ENCODE data around the gene HOXB7. TPM values are rescaled to one million over a fixed set of nuclear protein-coding genes. Genes with fewer than 3 reads are reported as not detected.
A peak's percentile ranks its signal among the peaks of the same experiment; 100 is the strongest.

HOXB7 gene
- total RNA-seq, 4 donors from 2014 or later, result 0.38 to 0.64 TPM; not detected in 2

DNA sequence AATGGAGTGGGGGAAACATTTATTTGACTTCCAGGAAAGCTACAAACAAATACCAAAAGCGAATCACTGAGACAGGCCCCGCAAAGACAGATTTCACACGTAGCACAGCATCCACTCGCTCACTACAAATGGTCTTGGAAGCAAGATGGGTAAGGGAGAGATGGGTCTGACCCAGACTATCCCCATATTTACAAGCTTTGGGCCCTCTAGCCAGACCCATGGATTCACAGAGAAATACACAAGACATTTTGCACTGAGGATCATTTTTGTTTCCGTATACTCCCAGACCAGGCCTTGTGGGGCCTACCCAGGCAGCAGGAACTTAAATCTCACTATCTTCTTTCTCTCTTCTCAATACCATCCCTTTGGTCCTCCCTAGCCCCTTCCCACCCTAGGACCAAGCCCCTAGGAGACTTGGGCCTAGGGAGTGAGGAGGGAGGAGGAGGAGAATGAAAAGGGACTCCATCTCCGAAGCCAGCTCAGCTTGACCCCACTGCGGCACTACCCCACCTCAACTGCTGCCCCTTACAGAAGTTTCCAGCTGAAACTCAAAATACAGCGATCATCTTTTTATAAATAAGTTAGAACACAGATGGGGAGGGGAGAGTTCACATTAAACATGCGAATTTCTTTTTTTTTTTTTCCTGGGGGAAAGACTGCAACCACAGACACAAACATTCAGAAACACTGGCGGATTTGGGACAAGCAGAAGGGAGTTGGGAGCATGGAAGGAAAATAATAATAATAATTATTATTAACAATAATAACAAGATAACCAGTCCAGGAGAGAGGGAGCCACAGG is 19.4 kb downstream of the HOXB7 start:
- H3K9me3 ChIP-seq, result no peaks in the 10 kb centered on the region
- H3K27me3 ChIP-seq, result peaks cover 0 to 100% (median 23%) of the 10 kb centered on the region in 4 donors
- H3K4me3 ChIP-seq, result peak overlapping the region in 1 of 4 donors; percentile 38
- no peak for DNase-seq
- no peak for TF ChIP-seq POLR2A (IDR thresholded peaks at IDR 0.05)
- TF ChIP-seq, protein P1, sequence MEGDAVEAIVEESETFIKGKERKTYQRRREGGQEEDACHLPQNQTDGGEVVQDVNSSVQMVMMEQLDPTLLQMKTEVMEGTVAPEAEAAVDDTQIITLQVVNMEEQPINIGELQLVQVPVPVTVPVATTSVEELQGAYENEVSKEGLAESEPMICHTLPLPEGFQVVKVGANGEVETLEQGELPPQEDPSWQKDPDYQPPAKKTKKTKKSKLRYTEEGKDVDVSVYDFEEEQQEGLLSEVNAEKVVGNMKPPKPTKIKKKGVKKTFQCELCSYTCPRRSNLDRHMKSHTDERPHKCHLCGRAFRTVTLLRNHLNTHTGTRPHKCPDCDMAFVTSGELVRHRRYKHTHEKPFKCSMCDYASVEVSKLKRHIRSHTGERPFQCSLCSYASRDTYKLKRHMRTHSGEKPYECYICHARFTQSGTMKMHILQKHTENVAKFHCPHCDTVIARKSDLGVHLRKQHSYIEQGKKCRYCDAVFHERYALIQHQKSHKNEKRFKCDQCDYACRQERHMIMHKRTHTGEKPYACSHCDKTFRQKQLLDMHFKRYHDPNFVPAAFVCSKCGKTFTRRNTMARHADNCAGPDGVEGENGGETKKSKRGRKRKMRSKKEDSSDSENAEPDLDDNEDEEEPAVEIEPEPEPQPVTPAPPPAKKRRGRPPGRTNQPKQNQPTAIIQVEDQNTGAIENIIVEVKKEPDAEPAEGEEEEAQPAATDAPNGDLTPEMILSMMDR (IDR thresholded peaks at IDR 0.05), result no peak
- 83 to 94% methylated on average over 10 of the region's 10 CpGs for WGBS, 2 donors
- no peaks in the 10 kb centered on the region for H3K36me3 ChIP-seq
- H3K4me1 ChIP-seq, result peaks cover 8 to 46% (median 32%) of the 10 kb centered on the region in 3 donors
- intact Hi-C loops (cut with DNase I), result loop anchor here (5.0 kb wide), 1 partner anchor 254 kb away; no protein-coding TSS in a partner anchor
- no peak overlapping the region for H3K27ac ChIP-seq

DNA sequence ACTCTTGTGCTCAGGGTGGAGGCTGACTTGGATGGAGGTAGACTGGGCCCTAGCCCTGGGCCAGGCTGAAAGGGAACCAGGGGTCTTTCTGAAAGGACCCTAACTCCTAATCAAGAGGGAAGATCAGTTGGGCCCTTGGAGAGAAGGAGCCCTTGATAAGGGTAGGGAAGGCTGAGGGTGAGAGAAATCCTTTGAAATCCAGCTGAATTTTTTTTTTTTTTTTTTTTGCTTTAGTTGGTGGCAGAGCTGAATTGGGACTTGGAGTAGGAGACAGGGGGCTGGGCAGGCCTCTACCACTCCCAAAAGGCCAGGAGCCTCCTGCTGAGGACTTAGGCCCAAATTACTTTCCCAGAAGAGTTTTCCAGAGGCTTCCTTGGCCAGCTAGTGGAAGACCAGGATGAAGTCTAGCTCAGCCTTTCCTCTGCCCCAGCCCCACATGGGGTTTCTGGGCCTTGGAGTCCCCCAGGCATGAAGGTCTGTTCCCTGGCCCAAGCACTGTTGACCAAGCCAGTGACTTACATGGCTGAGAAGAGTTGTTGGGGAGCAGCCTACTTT is 20.1 kb downstream of the HOXB7 start:
- TF ChIP-seq, protein P1 (IDR thresholded peaks at IDR 0.05), result no peak
- TF ChIP-seq POLR2A (IDR thresholded peaks at IDR 0.05), result no peak
- Histone ChIP-seq H3K4me1 (peaks cover 8 to 48% (median 28%) of the 10 kb centered on the region in 3 donors), H3K27ac (no peak overlapping the region), H3K36me3 (no peaks in the 10 kb centered on the region), H3K9me3 (no peaks in the 10 kb centered on the region), H3K4me3 (no peak overlapping the region), H3K27me3 (peaks cover 0 to 100% (median 20%) of the 10 kb centered on the region in 4 donors)
- DNase-seq, result no peak
- intact Hi-C loops (cut with DNase I), result loop anchor here (5.0 kb wide), 1 partner anchor 253 kb away; no protein-coding TSS in a partner anchor

DNA sequence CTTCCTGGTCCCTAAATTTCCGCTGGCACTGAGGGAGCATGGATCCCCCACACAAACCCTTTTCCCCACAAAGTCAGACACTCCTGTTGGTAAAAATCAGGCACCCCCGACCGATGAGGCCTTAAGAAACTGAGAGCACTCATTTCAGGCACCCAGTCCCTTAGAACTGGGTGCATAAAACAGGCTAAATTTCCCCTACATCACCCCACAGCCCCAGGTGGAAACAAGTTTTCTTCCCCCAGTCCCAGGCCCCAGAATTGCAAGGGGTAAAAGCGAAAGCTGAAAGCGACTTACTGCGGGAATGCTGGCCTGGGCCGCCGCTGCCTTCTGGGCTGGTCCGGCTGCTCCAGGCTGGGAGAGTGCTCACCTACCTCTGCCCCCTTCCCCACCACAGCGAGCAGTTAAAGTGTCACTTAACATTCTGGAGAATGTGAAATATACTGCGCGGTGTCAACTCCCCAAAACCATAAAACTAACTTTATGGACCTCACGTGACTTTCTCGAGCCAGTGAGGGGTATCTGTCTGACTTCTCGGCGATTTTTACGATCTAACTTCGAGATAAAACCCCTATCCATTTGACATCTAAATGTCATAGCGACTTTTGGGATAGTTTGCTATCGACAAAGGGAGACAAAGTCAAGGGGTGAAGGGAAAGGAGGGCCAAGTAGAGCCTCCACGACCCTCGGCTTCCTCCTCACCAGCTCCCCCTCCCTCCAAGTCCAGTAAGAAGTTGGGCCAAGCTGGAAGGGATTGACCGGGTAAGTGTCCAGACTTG is 20.8 kb downstream of the HOXB7 start, which contains the start of gene HOXB3:
Gene HOXB3 (minus strand): TSS at position 411 of the 776 bp plus-strand sequence. CDS start 37,767 bp downstream, outside the sequence.
- TF ChIP-seq POLR2A (IDR thresholded peaks at IDR 0.05), result no peak
- TF ChIP-seq, protein P1 (IDR thresholded peaks at IDR 0.05), result no peak
- H3K36me3 ChIP-seq, result no peaks in the 10 kb centered on the region
- WGBS, 2 donors, result 75 to 84% methylated on average over 18 to 22 of the region's 23 CpGs
- H3K4me1 ChIP-seq, result peaks cover 8 to 55% (median 29%) of the 10 kb centered on the region in 3 donors
- H3K27ac ChIP-seq, result no peak within 1 kb of the TSS
- no peak within 1 kb of the TSS for H3K4me3 ChIP-seq
- intact Hi-C loops (cut with DNase I), result loop anchor here (5.0 kb wide), 1 partner anchor 253 kb away; no protein-coding TSS in a partner anchor
- H3K9me3 ChIP-seq, result no peaks in the 10 kb centered on the region
- no peak for DNase-seq
- H3K27me3 ChIP-seq, result peaks cover 0 to 100% (median 17%) of the 10 kb centered on the region in 4 donors

DNA sequence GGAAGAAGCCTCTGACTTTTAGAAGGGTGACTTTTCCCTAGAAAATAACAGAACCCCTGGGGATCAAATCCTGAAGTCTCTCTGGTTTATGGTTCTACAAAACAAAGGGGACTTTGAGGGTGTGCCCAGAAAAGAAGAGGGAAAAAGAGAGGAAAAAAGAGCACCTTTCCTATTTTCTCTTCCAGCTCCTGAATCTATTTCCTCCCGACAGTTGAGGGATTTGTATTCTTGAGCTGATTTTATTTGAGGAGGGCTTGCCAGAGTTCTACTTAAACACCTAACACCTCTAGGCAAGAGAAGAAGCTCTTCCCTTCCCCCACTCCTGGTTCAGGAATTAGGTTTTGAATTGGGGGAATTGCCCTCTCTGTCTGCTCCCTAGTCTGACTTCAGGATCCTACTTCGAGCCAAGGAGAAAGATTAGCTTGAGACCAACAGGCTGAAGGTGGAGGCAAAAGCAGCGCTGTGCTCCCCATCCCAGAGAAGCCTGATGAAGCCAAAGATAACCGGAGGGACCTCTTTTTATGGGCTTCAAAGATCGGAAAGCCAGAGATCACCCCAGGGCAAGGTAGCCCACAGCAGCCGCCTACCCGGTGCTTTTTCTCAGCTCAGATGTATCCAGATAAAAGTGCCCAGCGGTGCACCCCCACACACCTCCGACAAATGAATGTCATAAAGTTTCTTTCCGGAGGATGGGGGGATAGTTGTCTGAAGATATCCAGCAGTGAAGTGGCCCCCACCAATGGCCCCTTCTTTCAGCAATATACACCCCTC is 21.6 kb downstream of the HOXB7 start:
- TF ChIP-seq POLR2A (IDR thresholded peaks at IDR 0.05), result no peak
- TF ChIP-seq, protein P1 (IDR thresholded peaks at IDR 0.05), result no peak
- Histone ChIP-seq H3K36me3 (no peaks in the 10 kb centered on the region), H3K4me1 (peaks cover 3 to 57% (median 35%) of the 10 kb centered on the region in 3 donors), H3K9me3 (no peaks in the 10 kb centered on the region), H3K27me3 (peaks cover 0 to 100% (median 12%) of the 10 kb centered on the region in 4 donors), H3K4me3 (no peak overlapping the region), H3K27ac (no peak overlapping the region)
- DNase-seq, result no peak
- 66 to 73% methylated on average over 2 to 5 of the region's 10 CpGs for WGBS, 2 donors
- intact Hi-C loops (cut with DNase I), result no loop called here
